AG04449 (cell line): ENCODE results near the gene TEX30.

ENCODE experiments used
- CTCF ChIA-PET: fragments of 350-600 bp; formaldehyde crosslinking; extraction: SDS; loops from one replicate; lab custom pipeline; 2021; ENCODE audit warnings: antibody characterized with exemption; lab: Yijun Ruan, JAX
- POLR2A ChIA-PET: fragments of 400-600, 350-600 bp; formaldehyde crosslinking; extraction: SDS; loops from one replicate; lab custom pipeline; 2020; ENCODE audit warnings: antibody characterized with exemption, inconsistent platforms; lab: Yijun Ruan, JAX
- DNase-seq: peaks from one replicate; pipeline ENCODE4 v3.0.0-alpha.2; 2010; ENCODE audit warnings: low read depth, low spot score
- H3K4me3 ChIP-seq: 2 replicates; pipeline ENCODE4 v1.5.1; 2011; ENCODE audit warnings: low read depth, mild to moderate bottlenecking, control low read depth, low read length
- TF ChIP-seq, protein P1 (sequence below): IDR thresholded peaks from one replicate; pipeline ENCODE4 v1.5.1; 2011; ENCODE audit warnings: mild to moderate bottlenecking, moderate library complexity, low read length, control low read depth, inconsistent platforms; ENCODE audit not compliant: insufficient read depth; ENCODE audit errors: missing control alignments

Gene TEX30

DNA sequence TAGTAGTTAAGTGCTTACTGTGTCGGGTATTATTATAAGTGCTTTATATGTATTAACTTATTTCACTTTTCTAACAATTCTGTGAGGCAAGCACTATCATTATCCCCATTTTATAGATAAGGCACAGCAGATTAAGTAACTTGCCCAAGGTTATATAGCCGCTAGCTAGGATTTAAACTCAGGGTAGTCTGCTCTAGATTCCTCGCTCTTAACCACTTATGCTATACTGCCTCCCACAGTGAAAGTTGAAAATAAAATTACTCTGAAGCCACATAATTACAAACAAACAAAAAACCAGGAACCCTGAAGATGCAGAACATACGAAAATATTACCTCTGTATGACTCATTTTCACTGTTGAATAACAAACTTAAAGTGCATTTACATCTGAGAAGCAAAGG is 3.9 kb downstream of the TEX30 start:
- ChIA-PET CTCF (interaction anchor here (1.0 to 1.7 kb wide), 4 partner anchors 48 to 188 kb away, joined by 3 to 6 read pairs (median 3); no protein-coding TSS in a partner anchor), POLR2A (no interaction called here)
- H3K4me3 ChIP-seq = no peak overlapping the region
- TF ChIP-seq, protein P1, sequence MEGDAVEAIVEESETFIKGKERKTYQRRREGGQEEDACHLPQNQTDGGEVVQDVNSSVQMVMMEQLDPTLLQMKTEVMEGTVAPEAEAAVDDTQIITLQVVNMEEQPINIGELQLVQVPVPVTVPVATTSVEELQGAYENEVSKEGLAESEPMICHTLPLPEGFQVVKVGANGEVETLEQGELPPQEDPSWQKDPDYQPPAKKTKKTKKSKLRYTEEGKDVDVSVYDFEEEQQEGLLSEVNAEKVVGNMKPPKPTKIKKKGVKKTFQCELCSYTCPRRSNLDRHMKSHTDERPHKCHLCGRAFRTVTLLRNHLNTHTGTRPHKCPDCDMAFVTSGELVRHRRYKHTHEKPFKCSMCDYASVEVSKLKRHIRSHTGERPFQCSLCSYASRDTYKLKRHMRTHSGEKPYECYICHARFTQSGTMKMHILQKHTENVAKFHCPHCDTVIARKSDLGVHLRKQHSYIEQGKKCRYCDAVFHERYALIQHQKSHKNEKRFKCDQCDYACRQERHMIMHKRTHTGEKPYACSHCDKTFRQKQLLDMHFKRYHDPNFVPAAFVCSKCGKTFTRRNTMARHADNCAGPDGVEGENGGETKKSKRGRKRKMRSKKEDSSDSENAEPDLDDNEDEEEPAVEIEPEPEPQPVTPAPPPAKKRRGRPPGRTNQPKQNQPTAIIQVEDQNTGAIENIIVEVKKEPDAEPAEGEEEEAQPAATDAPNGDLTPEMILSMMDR = no peak
- DNase-seq = no peak

DNA sequence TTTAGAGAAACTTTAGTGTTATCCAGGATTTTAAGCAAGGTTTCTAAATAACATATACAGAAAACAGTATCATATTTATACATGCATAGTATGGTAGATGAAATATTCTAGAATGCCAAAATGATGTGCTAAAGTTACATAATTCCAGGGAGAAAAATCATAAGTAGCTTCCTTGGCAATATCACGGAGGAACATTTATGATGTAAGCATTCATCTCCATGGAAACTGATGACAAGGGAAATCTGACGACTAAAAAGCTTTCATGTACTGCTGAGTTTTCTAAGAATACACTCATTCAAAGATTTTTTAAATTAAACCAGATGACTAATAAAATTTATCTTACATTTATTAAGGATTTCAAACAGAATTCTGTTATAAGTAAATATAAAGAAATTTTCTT is 4.7 kb downstream of the TEX30 start:
- no peak overlapping the region for H3K4me3 ChIP-seq
- TF ChIP-seq, protein P1 = no peak
- no peak for DNase-seq
- ChIA-PET POLR2A (no interaction called here), CTCF (interaction anchor here (1.0 to 1.7 kb wide), 4 partner anchors 31 to 187 kb away, joined by 3 to 6 read pairs (median 3); no protein-coding TSS in a partner anchor)

GRCh38 chr13:102763741-102764140 is 9.8 kb downstream of the TEX30 start:
- POLR2A ChIA-PET = no interaction called here

GRCh38 chr13:102761071-102761470 is 12.5 kb downstream of the TEX30 start:
- CTCF ChIA-PET = no interaction called here
- POLR2A ChIA-PET = no interaction called here
- no peak for DNase-seq
- TF ChIP-seq, protein P1 = no peak
- no peak overlapping the region for H3K4me3 ChIP-seq

More at GRCh38 chr13:102763741-102764140, 9.8 kb downstream of the TEX30 start:
- CTCF ChIA-PET = interaction anchor here (0.9 kb wide), 1 partner anchor 172 kb away, joined by 3 read pairs; no protein-coding TSS in a partner anchor
- no peak overlapping the region for H3K4me3 ChIP-seq
- TF ChIP-seq, protein P1 = no peak
- DNase-seq = no peak

GRCh38 chr13:102758842-102759241 is 14.7 kb downstream of the TEX30 start:
- TF ChIP-seq, protein P1 = no peak
- DNase-seq = no peak
- ChIA-PET CTCF (interaction anchor here (1.3 kb wide), 1 partner anchor 34 kb away, joined by 5 read pairs; no protein-coding TSS in a partner anchor), POLR2A (no interaction called here)
- no peak overlapping the region for H3K4me3 ChIP-seq

DNA sequence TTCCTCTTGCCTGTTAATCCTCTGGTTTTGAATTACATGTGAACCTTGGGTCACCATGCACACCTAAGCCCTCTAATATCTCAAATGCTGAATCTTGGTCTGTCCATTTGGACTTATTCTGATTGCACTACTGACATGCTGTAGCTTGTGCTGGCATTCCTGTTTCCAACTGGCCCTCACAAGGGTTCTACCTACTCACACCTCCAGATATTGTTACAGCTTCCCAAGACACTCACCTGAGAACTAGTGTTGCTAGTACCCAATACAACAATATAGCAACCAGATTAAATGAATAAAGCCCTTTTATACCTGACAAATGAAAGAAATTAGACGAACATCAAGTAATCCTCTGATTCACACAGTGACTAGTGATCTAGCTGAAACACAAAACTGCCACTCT is 16.6 kb downstream of the TEX30 start:
- no peak for DNase-seq
- CTCF ChIA-PET = no interaction called here
- TF ChIP-seq, protein P1 = no peak
- POLR2A ChIA-PET = no interaction called here
- no peak overlapping the region for H3K4me3 ChIP-seq
